Spleen (tissue), 7 donors: ENCODE data around the gene ZG16.
"Not testable (repeated sequence)": the region's sequence is repeated elsewhere in the genome, so short reads cannot be mapped to it uniquely, and the experiment has no call there.

Experiments used
- CTCF ChIP-seq, 11 experiments: fragments of 200-600 bp in 7 of 11; fragments of 450-650 bp in 4 of 11; sonication (generic) in 4 of 11; IDR thresholded peaks in 8 of 11; conservative IDR thresholded peaks in 3 of 11; 1 replicate in 7 of 11; 2 replicates in 4 of 11; pipeline versions ENCODE4 v1.4.0 to v1.8.0; 2016 to 2021; ENCODE audit warnings: antibody characterized with exemption in 11 of 11, inconsistent platforms in 4 of 11, mild to moderate bottlenecking in 1 of 11
- POLR2AphosphoS5 ChIP-seq, 3 donors: sonication (generic); formaldehyde crosslinking; IDR thresholded peaks; one replicate each; pipeline ENCODE4 v1.5.1; 2017; ENCODE audit warnings: antibody characterized with exemption in 3 of 3
- donor health status: DM: no; HTN: no; CAD: no; lungs with moderate emphysema.
- donor health status: DM: no; HTN: no; CAD: no.
- donor health status: DM: no; HTN: no; CAD: no.

DNA sequence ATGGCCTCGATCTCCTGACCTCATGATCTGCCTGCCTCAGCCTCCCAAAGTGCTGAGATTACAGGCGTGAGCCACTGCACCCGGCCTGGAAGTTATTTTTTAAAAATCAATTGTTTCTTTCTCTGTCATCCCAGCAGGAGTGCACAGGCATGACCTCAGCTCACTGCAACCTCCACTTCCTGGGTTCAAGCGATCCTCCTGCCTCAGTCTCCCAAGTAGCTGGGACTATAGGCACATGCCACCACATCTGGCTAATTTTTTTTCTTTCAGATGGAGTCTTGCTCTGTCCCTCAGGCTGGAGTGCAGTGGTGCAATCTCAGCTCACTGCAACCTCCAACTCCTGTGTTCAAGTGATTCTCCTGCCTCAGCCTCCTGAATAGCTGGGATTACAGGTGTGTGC is 9.1 kb downstream of the ZG16 start:
- not testable (repeated sequence) for TF ChIP-seq CTCF (IDR thresholded peaks at IDR 0.05 in 8 of 11, conservative IDR thresholded peaks at IDR 0.05 in 3 of 11); POLR2AphosphoS5 (IDR thresholded peaks at IDR 0.05)
